HL-60 (cell line): ENCODE measurements around the gene CSRNP3.

Experiments used
- DNase-seq, 2 experiments: peaks; one replicate each; pipeline ENCODE4 v3.0.0-alpha.2; 2010 to 2020; ENCODE audit warnings: low read depth in 1 of 2, low spot score in 1 of 2
- H3K27ac ChIP-seq: fragments of 250-450 bp; sonication (Bioruptor Pico); replicated peaks from 2 replicates; pipeline ENCODE4 v1.5.1; 2020; ENCODE audit warnings: mild to moderate bottlenecking, moderate library complexity
- H3K27me3 ChIP-seq: fragments of 250-450 bp; sonication (Bioruptor Pico); 2 replicates; pipeline ENCODE4 v1.5.1; 2021; ENCODE audit warnings: mild to moderate bottlenecking, moderate library complexity; ENCODE audit not compliant: insufficient read depth, poor library complexity, severe bottlenecking
- H3K4me3 ChIP-seq: replicated peaks from 2 replicates; pipeline ENCODE4 v1.5.1; 2011; ENCODE audit warnings: mild to moderate bottlenecking, control low read depth, low read length; ENCODE audit not compliant: insufficient read depth
- CTCF ChIP-seq: IDR thresholded peaks from one replicate; pipeline ENCODE4 v1.5.1; 2011; ENCODE audit warnings: low read length, control low read depth, inconsistent platforms; ENCODE audit not compliant: insufficient read depth
- GABPA ChIP-seq: IDR thresholded peaks from 2 replicates; pipeline ENCODE4 v1.6.1; 2012; ENCODE audit warnings: low read depth
- POLR2AphosphoS5 ChIP-seq: IDR thresholded peaks from 2 replicates; pipeline ENCODE4 v1.6.1; 2012; ENCODE audit warnings: low read depth
- REST ChIP-seq: IDR thresholded peaks from 2 replicates; pipeline ENCODE4 v1.6.1; 2012; ENCODE audit warnings: low read depth; ENCODE audit not compliant: insufficient replicate concordance
- SPI1 ChIP-seq: IDR thresholded peaks from 2 replicates; pipeline ENCODE4 v1.6.1; 2012; ENCODE audit warnings: low read depth, mild to moderate bottlenecking, borderline replicate concordance

CSRNP3 gene

GRCh38 chr2:165425556-165425955 is 43.9 kb upstream of the CSRNP3 start:
- no peak for DNase-seq
- TF ChIP-seq SPI1 = no peak
- no peak for TF ChIP-seq REST
- TF ChIP-seq CTCF = no peak
- TF ChIP-seq POLR2AphosphoS5 = no peak
- no peak for TF ChIP-seq GABPA
- Histone ChIP-seq H3K27me3 (no peaks in the 10 kb centered on the region), H3K27ac (no peak overlapping the region), H3K4me3 (no peak overlapping the region)

GRCh38 chr2:165427686-165428085 is 41.8 kb upstream of the CSRNP3 start:
- H3K4me3 ChIP-seq = no peak overlapping the region
- H3K27ac ChIP-seq = no peak overlapping the region
- DNase-seq = no peak
- TF ChIP-seq SPI1 (no peak), REST (no peak)
- no peaks in the 10 kb centered on the region for H3K27me3 ChIP-seq

- no peak for TF ChIP-seq SPI1
- TF ChIP-seq REST = no peak
- TF ChIP-seq GABPA = no peak
- no peak for TF ChIP-seq CTCF
- TF ChIP-seq POLR2AphosphoS5 = no peak
Observed at GRCh38 chr2:165428926-165429325, 40.6 kb upstream of the CSRNP3 start.

GRCh38 chr2:165431014-165431413 is 38.5 kb upstream of the CSRNP3 start:
- Histone ChIP-seq H3K4me3 (no peak overlapping the region), H3K27me3 (no peaks in the 10 kb centered on the region), H3K27ac (no peak overlapping the region)
- TF ChIP-seq GABPA = no peak
- TF ChIP-seq POLR2AphosphoS5 = no peak
- no peak for TF ChIP-seq CTCF
- no peak for TF ChIP-seq SPI1
- no peak for TF ChIP-seq REST
- no peak for DNase-seq

More at GRCh38 chr2:165428926-165429325, 40.6 kb upstream of the CSRNP3 start:
- Histone ChIP-seq H3K4me3 (no peak overlapping the region), H3K27me3 (no peaks in the 10 kb centered on the region), H3K27ac (no peak overlapping the region)
- DNase-seq = no peak
